Measurements from ENCODE around the gene ACMSD.

DNA sequence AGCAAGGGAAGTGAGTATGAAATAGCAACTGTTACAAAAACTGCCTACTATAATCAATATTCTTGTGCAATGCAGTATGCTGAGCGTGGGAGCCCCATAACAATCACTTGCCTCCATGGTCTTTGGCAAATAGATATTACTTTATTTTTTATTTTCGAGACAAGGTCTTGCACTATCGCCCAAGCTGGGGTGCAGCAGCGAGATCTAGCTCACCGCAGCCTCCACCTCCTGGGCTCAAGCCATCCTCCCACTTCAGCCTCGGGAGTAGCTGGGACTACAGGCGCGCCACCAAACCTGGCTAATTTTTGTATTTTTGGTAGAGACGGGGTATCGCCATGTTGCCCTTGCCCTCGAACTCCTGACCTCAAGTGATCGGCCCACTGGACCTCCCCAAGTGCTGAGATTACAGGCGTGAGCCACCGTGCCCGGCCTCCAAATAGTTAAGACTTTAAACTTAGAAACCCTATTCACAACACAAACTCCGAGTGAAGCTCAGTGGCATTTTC is 79.0 kb downstream of the ACMSD start:
- TF ChIP-seq CTCF (IDR thresholded peaks at IDR 0.05) (no peak), POLR2A (IDR thresholded peaks at IDR 0.05) (no peak)
